Measurements from ENCODE around the gene LCE1A. TPM values are rescaled to one million over a fixed set of nuclear protein-coding genes. Genes with fewer than 3 reads are reported as not detected.

The LCE1A gene, protein sequence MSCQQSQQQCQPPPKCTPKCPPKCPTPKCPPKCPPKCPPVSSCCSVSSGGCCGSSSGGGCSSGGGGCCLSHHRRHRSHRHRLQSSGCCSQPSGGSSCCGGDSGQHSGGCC
- not detected for total RNA-seq

DNA sequence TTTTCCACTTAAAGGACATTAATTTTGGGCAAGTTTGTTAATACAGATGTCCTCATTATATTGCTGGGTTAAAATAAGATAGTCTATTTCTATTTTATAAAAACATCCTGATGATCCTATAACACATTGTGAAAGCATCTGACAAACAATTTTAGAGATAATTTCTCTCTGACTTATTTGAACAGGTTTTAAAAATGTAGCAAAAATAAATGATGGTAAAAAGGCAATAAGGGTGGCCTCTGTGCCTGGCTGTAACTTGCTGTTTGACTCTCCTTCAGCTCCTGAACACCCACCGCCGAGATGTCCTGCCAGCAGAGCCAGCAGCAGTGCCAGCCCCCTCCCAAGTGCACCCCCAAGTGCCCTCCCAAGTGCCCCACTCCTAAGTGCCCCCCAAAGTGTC lies at the start of gene LCE1A:
TSS of gene LCE1A (plus strand) at position 301 of the 400 bp plus-strand sequence. CDS start at position 301, 0 bp downstream.

DNA sequence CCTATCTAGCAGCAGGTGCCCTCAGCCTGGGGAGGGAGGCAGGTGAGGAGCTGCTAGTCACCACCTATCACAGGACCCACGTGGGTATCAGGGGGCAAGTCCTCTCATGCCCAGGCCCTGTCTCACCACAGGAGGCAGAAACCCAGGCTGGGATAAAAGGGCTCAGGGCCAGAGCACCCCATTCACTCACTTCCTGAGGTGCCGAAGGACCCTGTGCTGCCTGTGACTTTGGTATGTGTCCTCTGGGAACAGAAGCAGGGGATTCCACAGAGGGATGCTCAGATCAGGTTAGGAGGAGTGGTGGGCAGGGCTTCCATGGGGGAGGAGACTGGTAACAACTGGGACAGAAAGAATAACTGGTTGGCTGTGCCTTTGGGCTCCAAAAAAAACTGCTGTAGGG lies 41.2 kb upstream of the LCE1A start, which contains the start of gene LCE1E:
TSS of gene LCE1E (plus strand) at position 181 of the 400 bp plus-strand sequence. CDS start 1,043 bp downstream, outside the sequence.

GRCh38 chr1:152796421-152796820 lies 30.9 kb upstream of the LCE1A start, which contains the start of gene LCE1D:
TSS of gene LCE1D (plus strand) at chr1:152796721. CDS start at chr1:152797795, 1,074 bp downstream.

DNA sequence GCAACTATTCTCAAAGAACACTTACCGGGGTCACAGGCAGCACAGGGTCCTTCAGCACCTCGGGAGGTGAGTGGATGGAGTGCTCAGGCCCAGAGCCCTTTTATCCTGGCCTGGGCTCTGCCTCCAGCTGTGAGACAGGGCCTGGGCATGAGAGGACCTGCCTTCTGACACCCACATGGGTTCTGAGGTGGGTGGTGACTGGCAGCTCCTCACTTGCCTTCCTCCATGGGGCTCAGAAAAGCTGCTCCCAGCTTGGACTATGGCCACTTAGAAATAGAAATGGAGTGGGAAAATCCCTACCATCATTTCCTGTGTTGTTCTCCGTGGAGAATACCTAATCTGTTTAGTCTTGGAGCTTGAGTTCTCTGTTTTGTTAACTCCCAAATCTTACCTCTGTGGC lies 20.7 kb upstream of the LCE1A start, which contains the start of gene LCE1C:
TSS of gene LCE1C (minus strand) at position 76 of the 400 bp plus-strand sequence. CDS start 1,173 bp downstream, outside the sequence.

GRCh38 chr1:152811671-152812070 lies 15.6 kb upstream of the LCE1A start, which contains the start of gene LCE1B:
TSS of gene LCE1B (plus strand) at chr1:152811971. CDS start at chr1:152812447, 476 bp downstream.

GRCh38 chr1:152842556-152842955 lies 15.3 kb downstream of the LCE1A start, which contains the start of gene LCE6A:
TSS of gene LCE6A (plus strand) at chr1:152842856. CDS start at chr1:152843521, 665 bp downstream.

GRCh38 chr1:152859696-152860095 lies 32.4 kb downstream of the LCE1A start, which contains the start of gene LCE7A:
TSS of gene LCE7A (plus strand) at chr1:152859996. CDS start at chr1:152860698, 702 bp downstream.

Other genes starting within 250 kb of the LCE1A start
- gene LCE3D, start 247.0 kb upstream of the LCE1A start, total RNA-seq = not detected
- not detected for gene LCE3C, start 227.2 kb upstream of the LCE1A start, total RNA-seq
- not detected for gene LCE3B, start 213.7 kb upstream of the LCE1A start, total RNA-seq
- not detected for gene LCE3A, start 204.4 kb upstream of the LCE1A start, total RNA-seq
- not detected for gene LCE2D, start 164.1 kb upstream of the LCE1A start, total RNA-seq
- not detected for gene LCE2C, start 152.2 kb upstream of the LCE1A start, total RNA-seq
- gene LCE2B, start 141.3 kb upstream of the LCE1A start, total RNA-seq = not detected
- gene LCE2A, start 129.1 kb upstream of the LCE1A start, total RNA-seq = not detected
- gene LCE4A, start 119.3 kb upstream of the LCE1A start, total RNA-seq = not detected
- not detected for gene KPRP, start 69.4 kb upstream of the LCE1A start, total RNA-seq
- gene LCE1F, start 52.3 kb upstream of the LCE1A start, total RNA-seq = not detected
- not detected for gene LCE1E, start 41.2 kb upstream of the LCE1A start, total RNA-seq
- gene LCE1D, start 30.8 kb upstream of the LCE1A start, total RNA-seq = not detected
- gene LCE1C, start 20.8 kb upstream of the LCE1A start, total RNA-seq = not detected
- not detected for gene LCE1B, start 15.5 kb upstream of the LCE1A start, total RNA-seq
- not detected for gene LCE6A, start 15.4 kb downstream of the LCE1A start, total RNA-seq
- gene LCE7A, start 32.5 kb downstream of the LCE1A start, total RNA-seq = not detected
- not detected for gene SMCP, start 50.8 kb downstream of the LCE1A start, total RNA-seq
- gene IVL, start 81.1 kb downstream of the LCE1A start, total RNA-seq = not detected
- gene SPRR5, start 119.7 kb downstream of the LCE1A start, total RNA-seq = not detected
- gene SPRR4, start 143.2 kb downstream of the LCE1A start, total RNA-seq = not detected
- not detected for gene SPRR1A, start 156.6 kb downstream of the LCE1A start, total RNA-seq
- gene SPRR3, start 174.3 kb downstream of the LCE1A start, total RNA-seq = not detected
- not detected for gene SPRR1B, start 203.7 kb downstream of the LCE1A start, total RNA-seq
- gene SPRR2D, start 213.6 kb downstream of the LCE1A start, total RNA-seq = not detected
- not detected for gene SPRR2A, start 230.0 kb downstream of the LCE1A start, total RNA-seq
- not detected for gene SPRR2B, start 244.1 kb downstream of the LCE1A start, total RNA-seq